ENCODE measurements around the gene CCDC107.

Gene CCDC107

GRCh38 chr9:35702696-35703095, 44.6 kb downstream of the CCDC107 start:
- no peak for DNase-seq (ENCODE audit: low spot score)

GRCh38 chr9:35703906-35704672, 46.0 kb downstream of the CCDC107 start:
- no peak for DNase-seq (ENCODE audit: low spot score)

- no peak for DNase-seq (ENCODE audit: low spot score)
Observed at GRCh38 chr9:35705372-35705771, 47.3 kb downstream of the CCDC107 start.

GRCh38 chr9:35705836-35706430, 47.8 kb downstream of the CCDC107 start:
- no peak for DNase-seq (ENCODE audit: low spot score)

GRCh38 chr9:35706951-35707350, 48.9 kb downstream of the CCDC107 start:
- no peak for DNase-seq (ENCODE audit: low spot score)

GRCh38 chr9:35708146-35708545, 50.1 kb downstream of the CCDC107 start:
- DNase-seq (ENCODE audit: low spot score), result no peak

GRCh38 chr9:35710818-35711500, 52.9 kb downstream of the CCDC107 start:
- DNase-seq (ENCODE audit: low spot score), result no peak
